ENCODE measurements around the gene HPS3.

HPS3 gene

DNA sequence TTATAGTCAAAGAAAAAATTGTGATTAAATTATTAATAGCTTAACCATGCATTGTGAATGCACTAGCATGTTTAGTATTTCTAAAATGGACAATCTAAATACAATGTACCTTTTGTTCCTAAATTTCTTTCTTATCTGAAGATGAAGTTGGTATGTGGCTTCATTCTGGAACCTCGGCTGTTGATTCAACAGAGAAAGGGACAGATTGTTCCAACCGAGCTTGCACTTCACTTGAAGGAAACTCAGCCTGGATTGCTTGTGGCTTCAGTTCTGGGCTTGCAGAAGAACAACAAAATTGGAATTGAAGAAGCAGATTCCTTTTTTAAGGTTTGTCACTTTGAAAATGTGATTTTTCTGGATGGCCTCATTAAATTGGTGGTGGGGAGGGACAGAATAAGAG, 32.6 kb downstream of the HPS3 start:
- Histone ChIP-seq H3K9ac (ENCODE audit: low read depth, low read length) (no peak overlapping the region), H3K4me1 (ENCODE audit: control insufficient read depth, insufficient read depth, low read length) (no peaks in the 10 kb centered on the region), H3K27me3 (ENCODE audit: control insufficient read depth, insufficient read depth, low read length) (no peaks in the 10 kb centered on the region), H3K9me3 (replicated peaks; ENCODE audit: low read length) (no peaks in the 10 kb centered on the region), H3K4me2 (ENCODE audit: low read length) (no peak overlapping the region), H3K36me3 (ENCODE audit: insufficient read depth, low read length) (peaks cover 46% of the 10 kb centered on the region), H3K4me3 (ENCODE audit: low read length) (no peak overlapping the region)

DNA sequence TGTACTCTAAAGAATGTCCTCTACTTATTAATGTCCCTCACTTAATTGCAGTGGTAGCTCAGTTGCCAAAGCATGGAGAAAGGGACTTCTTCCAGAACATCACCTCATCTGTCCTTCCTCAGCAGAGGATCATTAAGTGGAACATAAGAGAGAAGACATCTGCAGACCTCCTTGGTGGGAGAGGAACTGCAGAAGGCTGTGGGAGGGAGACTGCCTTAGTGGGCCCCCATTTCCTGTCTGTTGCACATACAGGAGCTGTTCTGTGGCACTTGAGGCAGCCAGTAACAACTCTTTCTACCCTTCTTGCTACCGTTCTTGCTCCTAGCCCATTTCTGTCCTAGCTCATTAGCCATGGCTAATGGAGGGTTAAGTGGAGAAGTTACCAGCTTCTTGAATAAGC, 33.6 kb downstream of the HPS3 start:
- H3K9ac ChIP-seq (ENCODE audit: low read depth, low read length): no peak overlapping the region
- H3K9me3 ChIP-seq (replicated peaks; ENCODE audit: low read length): no peaks in the 10 kb centered on the region
- peaks cover 56% of the 10 kb centered on the region for H3K36me3 ChIP-seq (ENCODE audit: insufficient read depth, low read length)
- no peaks in the 10 kb centered on the region for H3K27me3 ChIP-seq (ENCODE audit: control insufficient read depth, insufficient read depth, low read length)
- H3K4me2 ChIP-seq (ENCODE audit: low read length): no peak overlapping the region
- H3K4me1 ChIP-seq (ENCODE audit: control insufficient read depth, insufficient read depth, low read length): no peaks in the 10 kb centered on the region
- H3K4me3 ChIP-seq (ENCODE audit: low read length): no peak overlapping the region

DNA sequence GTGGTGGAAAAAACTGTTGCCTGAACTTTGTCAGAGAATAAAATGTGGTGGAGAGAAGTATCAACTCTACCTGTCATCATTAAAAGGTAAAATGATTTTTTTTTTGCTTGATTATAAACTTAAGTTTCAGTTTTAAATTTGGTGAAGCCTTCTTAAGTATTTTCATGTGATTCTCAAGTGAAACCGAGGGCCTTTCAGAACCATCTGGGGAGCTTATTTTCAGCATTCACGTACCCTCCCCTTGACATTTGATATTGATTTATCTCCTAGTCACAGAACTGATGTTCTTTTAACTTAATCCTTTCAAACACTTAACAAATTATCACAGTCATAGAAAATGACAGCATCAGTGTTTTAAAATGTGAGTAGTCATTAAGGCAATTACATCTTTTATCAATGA, 38.5 kb downstream of the HPS3 start:
- no peak overlapping the region for H3K4me2 ChIP-seq (ENCODE audit: low read length)
- no peak overlapping the region for H3K9ac ChIP-seq (ENCODE audit: low read depth, low read length)
- H3K9me3 ChIP-seq (replicated peaks; ENCODE audit: low read length): no peaks in the 10 kb centered on the region
- peaks cover 67% of the 10 kb centered on the region for H3K36me3 ChIP-seq (ENCODE audit: insufficient read depth, low read length)
- no peak overlapping the region for H3K4me3 ChIP-seq (ENCODE audit: low read length)
- no peaks in the 10 kb centered on the region for H3K27me3 ChIP-seq (ENCODE audit: control insufficient read depth, insufficient read depth, low read length)
- H3K4me1 ChIP-seq (ENCODE audit: control insufficient read depth, insufficient read depth, low read length): no peaks in the 10 kb centered on the region

DNA sequence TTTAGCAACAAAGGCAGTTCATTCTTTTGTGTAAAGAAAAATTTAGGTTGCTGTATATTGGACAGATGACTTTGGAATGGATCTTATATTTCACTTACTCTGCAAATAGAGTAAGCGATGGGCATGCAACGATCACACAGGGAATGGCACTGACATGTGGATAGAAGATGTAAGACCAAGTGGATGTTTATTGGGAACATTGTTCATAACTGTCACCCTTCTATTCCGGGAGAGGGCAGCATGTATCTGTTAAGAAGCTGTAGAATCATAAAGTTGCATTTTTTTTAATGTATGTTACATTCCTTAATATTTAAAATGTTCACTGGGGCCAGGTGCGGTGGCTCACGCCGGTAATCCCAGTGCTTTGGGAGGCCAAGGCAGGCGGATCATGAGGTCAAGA, 41.2 kb downstream of the HPS3 start:
- Histone ChIP-seq H3K4me1 (ENCODE audit: control insufficient read depth, insufficient read depth, low read length) (no peaks in the 10 kb centered on the region), H3K36me3 (ENCODE audit: insufficient read depth, low read length) (peaks cover 46% of the 10 kb centered on the region), H3K9ac (ENCODE audit: low read depth, low read length) (no peak overlapping the region), H3K27me3 (ENCODE audit: control insufficient read depth, insufficient read depth, low read length) (no peaks in the 10 kb centered on the region), H3K4me2 (ENCODE audit: low read length) (no peak overlapping the region), H3K9me3 (replicated peaks; ENCODE audit: low read length) (no peaks in the 10 kb centered on the region), H3K4me3 (ENCODE audit: low read length) (no peak overlapping the region)

DNA sequence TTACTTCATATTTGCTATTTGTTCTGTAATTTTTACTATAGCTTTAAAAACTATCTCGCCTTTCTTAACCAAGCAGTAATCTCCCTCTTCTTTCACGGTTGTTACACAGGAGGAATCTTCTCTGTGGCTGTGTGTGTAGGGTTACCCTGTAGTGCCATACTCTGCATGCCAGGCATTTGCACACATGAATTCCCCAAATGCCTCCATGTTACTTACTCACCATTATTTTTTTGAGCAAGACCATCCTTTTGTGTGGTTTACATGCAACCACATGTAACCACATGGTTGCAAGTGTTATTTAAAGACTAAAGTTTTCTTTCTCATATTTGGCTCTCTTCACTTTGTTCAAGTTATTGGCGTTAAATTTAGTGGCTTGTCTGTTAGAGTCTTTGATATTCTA, 45.5 kb downstream of the HPS3 start:
- H3K36me3 ChIP-seq (ENCODE audit: insufficient read depth, low read length): peaks cover 24% of the 10 kb centered on the region
- H3K4me2 ChIP-seq (ENCODE audit: low read length): no peak overlapping the region
- no peaks in the 10 kb centered on the region for H3K9me3 ChIP-seq (replicated peaks; ENCODE audit: low read length)
- H3K4me1 ChIP-seq (ENCODE audit: control insufficient read depth, insufficient read depth, low read length): peaks cover 16% of the 10 kb centered on the region
- no peaks in the 10 kb centered on the region for H3K27me3 ChIP-seq (ENCODE audit: control insufficient read depth, insufficient read depth, low read length)
- no peak overlapping the region for H3K4me3 ChIP-seq (ENCODE audit: low read length)
- H3K9ac ChIP-seq (ENCODE audit: low read depth, low read length): no peak overlapping the region

DNA sequence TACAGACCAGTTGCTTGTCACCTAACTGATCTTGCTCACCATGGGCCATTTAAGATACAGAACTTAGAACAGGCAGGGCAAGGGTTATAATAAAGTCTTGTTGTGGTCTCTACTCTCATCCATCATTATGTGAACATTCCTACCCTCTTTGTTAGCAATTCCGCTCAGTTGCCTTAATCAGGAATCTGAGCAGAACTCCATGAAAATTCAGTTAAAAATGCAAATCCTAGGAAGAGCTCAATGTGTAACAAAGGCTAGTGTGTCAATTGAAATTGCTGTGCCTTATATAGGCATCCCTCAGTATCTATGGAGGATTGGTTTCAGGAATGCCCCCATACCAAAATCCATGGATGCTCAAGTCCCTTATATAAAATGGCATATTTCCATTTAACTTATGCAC, 47.7 kb downstream of the HPS3 start:
- Histone ChIP-seq H3K27me3 (ENCODE audit: control insufficient read depth, insufficient read depth, low read length) (no peaks in the 10 kb centered on the region), H3K9ac (ENCODE audit: low read depth, low read length) (no peak overlapping the region), H3K36me3 (ENCODE audit: insufficient read depth, low read length) (peaks cover 12% of the 10 kb centered on the region)

DNA sequence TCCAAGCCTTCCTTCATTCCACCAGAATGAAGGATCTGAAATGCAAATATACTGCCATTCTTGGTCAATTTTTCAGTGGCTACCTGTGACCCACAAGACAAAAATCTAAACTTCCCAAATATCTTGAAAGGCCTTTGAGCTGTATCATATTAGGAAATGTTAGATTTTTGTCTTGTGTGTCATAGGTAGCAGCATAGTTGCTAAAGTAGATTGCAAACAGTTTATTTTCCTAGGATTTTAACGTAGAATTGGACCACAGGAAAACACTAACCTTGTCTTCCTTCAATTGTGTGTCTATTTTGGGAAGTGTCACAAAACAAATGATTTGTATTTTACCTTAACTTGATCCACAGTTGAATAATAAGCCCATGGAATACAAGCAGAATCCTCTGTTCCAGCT, 49.8 kb downstream of the HPS3 start:
- H3K4me1 ChIP-seq (ENCODE audit: control insufficient read depth, insufficient read depth, low read length): peaks cover 26% of the 10 kb centered on the region
- peak overlapping the region; percentile 7 for H3K4me2 ChIP-seq (ENCODE audit: low read length)
- no peaks in the 10 kb centered on the region for H3K27me3 ChIP-seq (ENCODE audit: control insufficient read depth, insufficient read depth, low read length)
- H3K9ac ChIP-seq (ENCODE audit: low read depth, low read length): peak overlapping the region; percentile 47
- no peak overlapping the region for H3K4me3 ChIP-seq (ENCODE audit: low read length)
- H3K9me3 ChIP-seq (replicated peaks; ENCODE audit: low read length): no peaks in the 10 kb centered on the region
- H3K36me3 ChIP-seq (ENCODE audit: insufficient read depth, low read length): peaks cover 6% of the 10 kb centered on the region

More for the DNA sequence above, 47.7 kb downstream of the HPS3 start:
- Histone ChIP-seq H3K9me3 (replicated peaks; ENCODE audit: low read length) (no peaks in the 10 kb centered on the region), H3K4me2 (ENCODE audit: low read length) (no peak overlapping the region), H3K4me1 (ENCODE audit: control insufficient read depth, insufficient read depth, low read length) (peaks cover 26% of the 10 kb centered on the region), H3K4me3 (ENCODE audit: low read length) (no peak overlapping the region)

DNA sequence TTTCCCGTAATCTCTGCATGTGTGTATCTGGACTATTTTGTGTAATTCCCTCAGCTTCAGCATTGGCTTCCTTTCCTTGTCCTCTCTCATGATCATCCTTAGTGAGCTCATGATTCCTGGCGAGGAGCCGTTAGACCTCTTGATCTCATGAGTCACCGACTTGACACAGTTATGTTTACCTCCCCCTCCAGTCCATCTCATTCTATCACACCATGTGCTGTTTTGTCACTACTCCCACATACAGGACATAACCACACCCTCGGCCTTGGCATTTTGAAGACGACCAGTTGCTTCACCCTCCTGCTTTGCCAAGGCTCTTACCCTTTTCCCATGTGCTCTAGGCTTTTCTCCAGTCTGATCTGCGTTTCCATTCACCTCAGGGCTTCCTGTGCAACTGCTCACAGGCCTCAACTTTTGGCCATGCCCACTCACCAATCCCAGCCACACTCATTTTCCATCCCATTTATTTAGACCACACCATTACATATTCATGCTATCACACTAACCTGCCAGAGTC, 50.7 kb downstream of the HPS3 start:
- H3K4me3 ChIP-seq (ENCODE audit: low read length): no peak overlapping the region
- peak overlapping the region; percentile 22 for H3K4me2 ChIP-seq (ENCODE audit: low read length)
- no peaks in the 10 kb centered on the region for H3K27me3 ChIP-seq (ENCODE audit: control insufficient read depth, insufficient read depth, low read length)
- H3K36me3 ChIP-seq (ENCODE audit: insufficient read depth, low read length): peaks cover 6% of the 10 kb centered on the region
- H3K4me1 ChIP-seq (ENCODE audit: control insufficient read depth, insufficient read depth, low read length): peaks cover 26% of the 10 kb centered on the region
- no peaks in the 10 kb centered on the region for H3K9me3 ChIP-seq (replicated peaks; ENCODE audit: low read length)
- peak overlapping the region; percentile 47 for H3K9ac ChIP-seq (ENCODE audit: low read depth, low read length)

DNA sequence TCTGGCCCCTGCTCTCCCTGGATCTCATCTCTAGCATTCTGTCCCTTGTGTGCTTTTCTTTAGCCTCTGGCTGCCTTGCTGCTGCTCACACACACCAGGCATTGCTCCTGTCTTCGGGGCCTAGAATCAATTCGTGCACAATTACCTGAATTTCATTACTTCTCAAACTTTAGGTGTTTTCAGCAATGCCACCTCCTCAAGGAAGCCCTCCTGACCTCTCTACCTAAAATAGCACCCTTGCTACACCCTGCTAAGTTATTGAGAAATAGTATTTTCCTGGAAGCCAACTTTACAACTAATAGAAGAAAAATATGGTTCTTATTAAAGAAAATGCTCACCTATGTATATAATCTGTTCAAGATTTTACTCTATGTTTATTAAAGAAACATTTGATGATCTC, 51.7 kb downstream of the HPS3 start:
- Histone ChIP-seq H3K4me2 (ENCODE audit: low read length) (no peak overlapping the region), H3K9ac (ENCODE audit: low read depth, low read length) (no peak overlapping the region), H3K4me1 (ENCODE audit: control insufficient read depth, insufficient read depth, low read length) (peaks cover 26% of the 10 kb centered on the region), H3K36me3 (ENCODE audit: insufficient read depth, low read length) (peaks cover 6% of the 10 kb centered on the region), H3K4me3 (ENCODE audit: low read length) (no peak overlapping the region), H3K27me3 (ENCODE audit: control insufficient read depth, insufficient read depth, low read length) (no peaks in the 10 kb centered on the region), H3K9me3 (replicated peaks; ENCODE audit: low read length) (no peaks in the 10 kb centered on the region)

DNA sequence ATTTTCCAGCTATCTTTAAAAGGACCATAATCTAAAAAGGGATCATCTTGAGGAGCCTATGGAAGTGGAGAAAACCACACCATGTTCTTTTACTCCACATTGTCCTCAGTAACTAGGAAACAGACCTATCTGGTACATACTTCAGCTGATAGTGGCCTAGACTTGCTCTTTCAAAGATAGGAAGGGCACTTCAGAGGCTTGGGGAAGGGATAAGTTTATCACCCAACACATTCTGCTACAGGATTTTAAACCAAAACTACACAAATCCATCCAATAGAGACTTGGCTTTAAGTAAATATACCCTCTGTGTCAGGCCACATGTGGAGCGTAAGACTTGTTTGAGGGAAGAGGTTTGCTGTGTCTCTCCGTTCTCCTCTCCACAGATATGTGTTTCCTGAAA, 56.8 kb downstream of the HPS3 start:
- Histone ChIP-seq H3K4me1 (ENCODE audit: control insufficient read depth, insufficient read depth, low read length) (no peaks in the 10 kb centered on the region), H3K4me3 (ENCODE audit: low read length) (no peak overlapping the region), H3K9me3 (replicated peaks; ENCODE audit: low read length) (no peaks in the 10 kb centered on the region), H3K36me3 (ENCODE audit: insufficient read depth, low read length) (no peaks in the 10 kb centered on the region), H3K4me2 (ENCODE audit: low read length) (no peak overlapping the region), H3K9ac (ENCODE audit: low read depth, low read length) (no peak overlapping the region), H3K27me3 (ENCODE audit: control insufficient read depth, insufficient read depth, low read length) (no peaks in the 10 kb centered on the region)

DNA sequence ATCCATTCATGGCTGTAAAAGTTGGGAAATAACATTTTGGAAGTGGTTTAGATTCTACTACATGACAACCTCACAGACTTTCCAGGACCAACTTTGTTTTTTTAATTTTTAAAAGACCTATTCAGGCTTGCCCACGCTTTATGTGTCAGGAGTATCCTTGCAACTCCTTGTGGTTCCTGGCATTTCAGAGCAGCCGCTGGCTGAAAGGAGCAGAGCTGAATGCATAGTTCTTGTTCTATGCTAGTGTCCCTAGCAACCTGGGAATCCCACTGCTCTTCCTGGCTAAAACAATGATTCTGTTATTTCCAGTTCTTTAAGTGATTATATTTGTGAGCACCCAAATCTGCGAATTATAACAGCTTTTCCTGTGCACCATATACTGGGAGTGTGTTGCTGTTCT, 57.3 kb downstream of the HPS3 start:
- H3K4me2 ChIP-seq (ENCODE audit: low read length): no peak overlapping the region

DNA sequence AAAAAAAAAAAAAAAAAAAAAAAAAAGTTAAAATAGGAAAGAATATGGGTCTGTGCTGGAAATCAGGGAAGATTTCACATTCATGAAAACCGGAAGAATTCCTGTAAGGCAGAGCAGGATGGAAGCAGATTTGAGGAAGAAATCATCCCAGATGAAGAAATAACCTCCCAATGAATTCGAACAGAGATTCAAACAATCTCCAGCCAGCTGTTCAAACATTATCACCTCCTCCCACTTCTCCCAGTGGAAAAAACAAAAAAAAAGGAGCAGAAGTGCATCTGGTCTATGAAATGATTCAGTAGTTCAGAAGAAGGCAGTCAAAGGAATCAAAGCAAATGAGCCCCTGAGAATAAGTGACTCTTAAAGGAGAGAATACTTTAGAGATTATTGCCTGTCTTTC, 59.1 kb downstream of the HPS3 start:
- Histone ChIP-seq H3K4me1 (ENCODE audit: control insufficient read depth, insufficient read depth, low read length) (no peaks in the 10 kb centered on the region), H3K4me3 (ENCODE audit: low read length) (no peak overlapping the region), H3K9me3 (replicated peaks; ENCODE audit: low read length) (no peaks in the 10 kb centered on the region), H3K27me3 (ENCODE audit: control insufficient read depth, insufficient read depth, low read length) (no peaks in the 10 kb centered on the region), H3K9ac (ENCODE audit: low read depth, low read length) (no peak overlapping the region), H3K4me2 (ENCODE audit: low read length) (no peak overlapping the region), H3K36me3 (ENCODE audit: insufficient read depth, low read length) (no peaks in the 10 kb centered on the region)

More for the DNA sequence above, 57.3 kb downstream of the HPS3 start:
- no peak overlapping the region for H3K9ac ChIP-seq (ENCODE audit: low read depth, low read length)
- H3K4me1 ChIP-seq (ENCODE audit: control insufficient read depth, insufficient read depth, low read length): no peaks in the 10 kb centered on the region
- no peaks in the 10 kb centered on the region for H3K27me3 ChIP-seq (ENCODE audit: control insufficient read depth, insufficient read depth, low read length)
- H3K4me3 ChIP-seq (ENCODE audit: low read length): no peak overlapping the region
- no peaks in the 10 kb centered on the region for H3K9me3 ChIP-seq (replicated peaks; ENCODE audit: low read length)
- no peaks in the 10 kb centered on the region for H3K36me3 ChIP-seq (ENCODE audit: insufficient read depth, low read length)

Measured in skeletal muscle satellite cell (primary cell).